GM21528 (cell line): ENCODE data around the gene NEK10.
"Not testable (repeated sequence)": the region's sequence is repeated elsewhere in the genome, so short reads cannot be mapped to it uniquely, and the experiment has no call there.

Experiments used
- ATAC-seq: cut with Tn5 transposase; IDR thresholded peaks from one replicate; pipeline ENCODE4 v1.9.1; 2021; ENCODE audit warnings: mild to moderate bottlenecking, moderate library complexity; ENCODE audit not compliant: unreplicated experiment, low FRiP score

Gene NEK10

DNA sequence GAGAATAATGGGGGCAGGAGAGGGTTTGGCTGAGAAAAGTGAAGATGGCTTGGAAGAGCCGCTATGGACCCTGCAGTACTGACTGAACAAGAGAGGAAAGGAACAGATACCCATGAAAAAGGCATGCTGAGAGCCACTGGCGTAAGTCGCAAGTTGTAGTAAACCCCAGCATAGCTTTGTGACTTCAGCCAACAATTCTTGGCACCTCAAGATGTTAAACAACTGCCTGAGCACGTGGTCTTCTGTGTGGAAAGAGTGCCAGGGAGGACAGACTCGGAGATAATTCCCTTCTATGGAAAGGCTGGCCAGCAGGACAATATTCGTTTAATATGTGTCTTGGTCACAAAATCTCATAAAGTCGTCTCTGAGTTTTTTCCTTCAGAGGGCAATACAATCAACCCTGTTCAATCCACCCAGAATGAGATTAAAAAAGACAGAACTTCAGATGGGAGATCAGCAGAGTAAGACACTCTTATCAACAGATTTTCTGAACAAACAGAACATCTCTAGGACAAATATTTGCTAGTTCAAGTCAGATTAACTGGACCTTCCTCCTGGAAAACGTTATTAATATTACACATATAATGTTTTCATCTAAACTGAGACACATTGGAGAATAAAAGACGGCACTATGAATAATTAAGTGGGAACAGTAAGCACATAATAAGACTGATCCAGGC lies 49.2 kb downstream of the NEK10 start:
- no peak for ATAC-seq

DNA sequence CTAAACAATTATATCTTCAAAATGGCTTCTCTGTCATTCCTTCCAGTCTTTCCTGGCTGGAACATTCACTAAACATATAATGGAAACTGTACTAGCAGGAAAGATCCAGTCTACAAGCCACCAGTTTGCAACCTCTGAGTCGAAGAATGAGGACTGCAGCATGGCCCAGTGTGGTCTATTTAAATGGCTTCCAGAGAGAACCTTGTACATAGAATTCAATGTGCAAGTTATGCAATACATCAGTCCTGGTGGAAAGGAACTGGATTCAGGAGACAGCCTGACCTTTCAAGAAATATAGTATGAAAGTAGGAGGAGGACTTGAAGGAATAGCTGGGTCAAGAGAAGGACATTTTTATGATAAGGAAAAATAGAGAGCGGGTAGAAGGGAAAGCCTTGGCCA lies 49.9 kb downstream of the NEK10 start:
- no peak for ATAC-seq

DNA sequence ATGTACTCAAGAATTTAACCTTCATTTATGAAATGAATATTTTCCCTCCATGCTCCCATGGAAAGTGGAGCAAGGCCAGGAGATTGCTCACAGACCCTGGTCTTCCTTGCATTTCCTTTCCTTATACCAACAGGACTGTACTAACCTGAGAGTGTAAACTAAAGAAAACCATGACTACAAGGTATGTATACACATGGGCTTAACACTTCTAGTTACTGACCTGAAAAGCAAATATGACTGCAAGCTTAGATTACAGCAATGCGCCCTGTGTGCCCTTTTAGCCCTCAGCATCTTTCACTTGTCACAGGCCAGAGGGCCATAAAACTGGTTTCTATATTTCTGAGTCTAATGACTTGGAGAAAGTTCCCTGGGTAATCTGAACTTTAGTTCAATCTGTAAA lies 52.1 kb downstream of the NEK10 start:
- ATAC-seq = no peak

DNA sequence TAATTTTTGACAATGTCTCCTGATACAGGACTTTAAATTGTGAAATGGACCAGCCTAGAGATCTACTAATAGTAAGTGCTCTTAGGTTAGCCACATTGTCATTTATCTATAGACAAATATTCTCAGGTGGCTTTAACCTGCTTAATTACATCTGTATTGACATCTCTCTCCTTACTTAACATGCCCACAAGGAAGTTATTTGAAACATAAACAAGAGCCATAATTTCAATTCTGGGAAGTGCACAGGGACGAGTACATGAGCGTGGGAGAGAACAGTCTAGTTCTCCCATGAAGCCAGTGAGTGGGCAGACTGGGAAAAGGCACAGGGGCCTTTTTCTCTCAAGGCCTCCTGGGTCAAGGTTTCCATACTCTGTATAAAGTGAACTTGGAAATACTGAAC lies 54.2 kb downstream of the NEK10 start:
- no peak for ATAC-seq

DNA sequence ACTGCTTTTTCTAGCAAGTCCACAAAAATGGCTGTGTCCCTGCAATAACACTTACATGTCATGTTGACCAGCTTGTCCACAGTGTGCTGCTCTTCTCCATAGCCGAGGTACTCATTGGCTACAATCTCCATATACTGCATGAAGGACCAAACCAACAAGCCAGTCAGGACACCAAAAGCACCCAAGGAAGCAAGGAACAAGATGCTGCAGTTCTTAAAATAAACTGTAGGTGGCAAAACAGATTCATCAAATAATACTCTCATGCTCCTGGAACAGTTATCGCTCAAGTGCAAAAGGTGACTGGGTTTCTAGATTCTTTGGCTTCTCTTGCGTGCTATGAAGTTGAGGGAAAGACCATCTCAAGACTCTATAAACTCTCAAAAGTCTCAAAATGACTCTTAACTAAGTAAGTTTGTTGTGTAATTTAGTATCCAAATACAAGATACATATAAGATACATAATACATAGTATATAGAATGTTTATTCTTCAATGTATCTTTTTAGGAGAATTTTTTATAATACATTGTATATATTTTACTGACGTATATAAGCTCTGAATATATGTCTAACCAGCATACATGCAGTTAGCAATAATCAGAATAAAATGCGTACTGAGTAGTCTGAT lies 57.0 kb downstream of the NEK10 start:
- ATAC-seq = peak; percentile 88

DNA sequence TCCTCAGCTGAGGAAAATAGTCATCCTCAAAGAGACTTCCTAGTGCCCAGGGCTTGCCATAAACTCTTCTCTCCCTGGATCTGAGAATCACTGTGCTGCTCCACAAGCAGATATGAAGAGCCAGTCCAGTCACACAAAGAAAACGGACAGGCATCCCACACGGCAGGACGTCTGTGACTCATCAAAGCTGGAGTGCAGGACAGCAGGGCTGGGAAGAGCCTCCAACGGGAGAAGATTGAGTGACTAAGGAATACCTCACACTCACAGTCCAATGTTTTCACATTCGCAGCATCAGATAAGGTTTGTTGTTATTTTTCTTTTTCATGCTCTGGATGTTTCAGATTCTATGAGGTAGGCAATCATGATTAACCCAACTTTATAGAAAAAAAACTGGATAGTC lies 57.8 kb downstream of the NEK10 start:
- no peak for ATAC-seq

DNA sequence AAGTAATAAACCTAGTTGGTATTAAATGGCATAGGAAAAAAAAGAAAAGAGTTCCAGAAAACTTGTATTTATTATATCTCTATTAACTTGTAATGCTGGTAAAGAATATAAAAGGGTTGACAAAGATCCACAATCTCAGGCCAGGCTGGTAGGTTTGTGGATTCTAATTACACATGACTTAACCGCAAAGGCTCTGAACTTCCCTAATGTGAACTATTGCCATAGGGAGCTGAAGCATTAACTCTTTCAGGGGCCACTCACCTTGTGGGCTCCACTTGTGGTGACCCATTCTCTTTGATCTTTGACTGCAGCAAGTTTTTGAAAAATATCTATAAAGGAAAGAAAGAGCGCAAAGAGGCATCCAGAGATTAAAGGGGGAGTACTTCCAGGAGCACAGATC lies 58.5 kb downstream of the NEK10 start:
- ATAC-seq = no peak

DNA sequence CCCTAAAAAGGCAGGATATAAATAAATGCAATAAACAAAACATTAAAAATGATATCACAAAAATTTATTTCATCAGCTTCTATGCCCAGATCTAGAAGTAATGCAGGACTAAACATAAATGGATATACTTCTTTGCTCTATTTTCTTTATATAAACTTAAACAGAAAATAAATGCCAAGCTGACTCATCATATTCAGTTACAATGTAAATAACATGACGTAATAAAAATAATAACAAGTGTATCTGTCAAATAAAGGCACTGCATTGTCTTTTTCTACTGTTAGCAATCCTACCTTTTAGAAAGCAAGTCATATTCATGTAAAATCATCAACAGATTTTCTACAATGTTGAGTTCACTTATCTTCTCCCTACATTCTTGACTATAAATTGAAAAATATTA lies 61.6 kb downstream of the NEK10 start:
- no peak for ATAC-seq

DNA sequence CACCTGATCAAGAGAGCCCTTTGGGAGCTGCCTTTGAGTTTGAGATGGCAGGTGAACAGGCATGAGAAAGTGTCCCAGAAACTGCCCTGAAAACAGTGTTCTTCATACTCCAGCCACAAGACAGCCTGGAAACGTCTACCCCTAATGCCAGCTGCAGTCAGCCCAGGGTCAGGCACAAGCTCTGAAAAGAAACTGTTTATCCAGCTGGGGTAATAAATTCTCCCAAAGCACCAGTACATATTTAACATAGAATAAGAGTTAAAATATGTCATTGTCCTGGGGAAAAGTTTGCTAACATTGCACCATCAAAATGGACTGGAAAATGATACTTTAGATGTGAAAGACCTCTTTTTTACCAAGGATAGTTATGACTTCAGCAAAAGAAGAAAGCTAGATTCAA lies 66.3 kb downstream of the NEK10 start:
- ATAC-seq = no peak

DNA sequence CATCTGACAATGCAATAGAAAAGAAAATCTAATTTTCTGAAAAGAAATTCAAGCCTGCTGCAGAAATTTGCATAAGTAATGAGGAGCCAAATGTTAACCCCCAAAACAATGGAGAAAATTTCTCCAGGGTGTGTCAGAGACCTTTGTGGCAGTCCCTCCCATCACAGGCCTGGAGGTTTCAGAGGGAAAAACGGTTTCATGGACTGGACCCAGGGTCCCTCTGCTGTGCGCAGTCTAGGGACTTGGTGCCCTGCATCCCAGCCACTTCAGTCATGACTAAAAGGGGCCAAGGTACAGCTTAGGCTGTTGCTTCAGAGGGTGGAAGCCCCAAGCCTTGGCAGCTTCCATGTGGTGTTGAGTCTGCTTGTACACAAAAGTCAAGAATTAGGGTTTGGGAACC lies 70.2 kb downstream of the NEK10 start:
- ATAC-seq = not testable (repeated sequence)

DNA sequence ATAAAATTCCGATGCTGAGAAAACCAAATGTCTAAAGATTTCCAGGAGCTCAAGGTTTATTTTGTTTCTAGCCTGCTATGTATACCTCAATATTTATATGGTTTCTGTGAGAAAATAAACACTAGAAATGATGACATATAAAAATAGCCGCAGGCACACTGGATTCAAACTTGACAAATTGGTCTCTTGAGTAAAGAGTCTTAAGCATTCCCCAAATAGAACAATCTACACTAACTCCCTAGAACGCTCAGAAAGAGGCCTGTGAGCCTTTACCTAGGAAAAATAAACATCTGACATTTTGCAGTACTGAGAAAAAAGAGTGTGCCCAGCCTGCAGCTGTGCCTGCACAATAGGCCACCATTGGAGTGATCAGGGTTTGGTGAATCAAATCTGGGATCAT lies 75.2 kb downstream of the NEK10 start:
- ATAC-seq = no peak

DNA sequence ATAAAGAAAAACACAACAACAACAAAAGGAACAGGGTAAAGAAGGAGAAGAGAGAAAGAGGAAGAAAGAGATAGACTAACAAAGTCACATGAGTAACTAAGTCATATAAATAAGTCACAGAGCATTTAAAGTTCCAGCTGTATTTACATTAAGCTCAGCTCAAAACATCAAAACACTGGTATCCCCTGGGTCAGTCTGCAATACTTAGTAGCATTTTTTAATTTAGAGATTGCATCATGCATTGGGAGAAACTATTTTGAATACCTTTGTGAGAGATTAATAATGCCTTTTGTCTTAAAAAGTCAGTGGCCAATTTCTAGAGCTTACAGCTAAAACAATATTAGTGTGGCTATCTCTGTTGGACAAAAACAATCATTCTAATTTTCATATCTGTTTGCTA lies 78.4 kb downstream of the NEK10 start:
- no peak for ATAC-seq

DNA sequence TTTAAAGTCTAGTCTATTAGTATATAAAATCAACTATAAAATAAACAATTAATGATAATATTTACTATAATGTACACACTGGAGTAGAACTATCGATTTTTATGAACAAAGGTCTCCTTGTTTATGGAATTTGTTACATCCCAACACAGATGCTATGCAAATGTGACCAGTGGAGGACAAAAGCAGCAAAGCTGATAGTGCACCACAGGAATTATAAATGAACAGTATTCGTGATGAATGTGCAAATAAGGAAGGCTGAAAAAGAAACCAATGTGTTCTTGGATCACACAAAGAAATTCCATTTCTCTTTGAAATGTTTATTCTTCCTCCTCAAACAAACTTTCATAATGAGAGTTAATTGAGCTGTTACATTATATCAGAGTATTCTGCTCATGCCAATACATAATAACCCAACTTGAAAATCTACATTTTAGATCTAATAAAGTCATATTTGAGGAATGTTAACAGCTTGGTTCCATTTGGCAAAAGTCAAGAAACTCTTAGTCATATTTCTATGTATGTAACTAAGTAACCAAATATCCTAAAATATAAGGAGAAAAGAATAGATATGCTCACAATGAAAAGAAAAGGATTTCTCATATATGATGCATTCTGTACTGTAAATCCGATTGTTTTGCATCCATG lies 79.3 kb downstream of the NEK10 start:
- no peak for ATAC-seq

DNA sequence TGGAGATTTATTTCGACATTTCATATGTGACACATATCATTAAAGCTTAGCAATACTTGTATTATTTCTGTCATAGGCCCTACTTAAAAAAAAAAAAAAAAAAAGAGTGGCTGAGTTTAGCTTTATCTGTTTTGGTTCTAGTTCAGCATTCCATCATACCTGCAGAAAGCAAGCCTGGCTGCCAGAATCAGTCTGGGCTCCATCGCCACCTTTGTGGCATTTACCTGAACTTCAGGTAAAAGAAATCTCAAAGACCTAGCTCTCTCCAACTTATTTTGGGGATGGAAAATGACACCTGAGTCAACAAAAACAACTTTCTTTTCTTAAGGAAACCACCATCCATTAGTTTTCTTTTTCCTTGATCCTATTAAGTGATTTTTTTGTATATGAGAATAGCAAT lies 82.1 kb downstream of the NEK10 start:
- ATAC-seq = no peak

DNA sequence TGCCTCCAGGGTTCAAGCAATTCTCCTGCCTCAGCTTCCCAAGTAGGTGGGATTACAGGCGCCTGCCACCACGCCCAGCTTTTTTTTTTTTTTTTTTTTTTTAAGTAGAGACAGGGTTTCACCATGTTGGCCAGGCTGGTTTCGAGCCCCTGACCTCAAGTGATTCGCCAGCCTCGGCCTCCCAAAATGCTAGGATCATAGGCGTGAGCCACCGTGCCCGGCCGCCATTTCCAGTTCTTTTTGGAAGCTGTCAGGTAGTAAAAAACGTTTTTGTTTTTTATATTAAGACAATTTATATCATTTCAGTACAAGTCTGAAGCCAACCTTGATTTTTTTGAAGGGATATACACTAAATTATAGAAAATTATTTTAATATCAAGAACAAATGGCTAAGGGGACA lies 82.7 kb downstream of the NEK10 start:
- ATAC-seq = not testable (repeated sequence)

DNA sequence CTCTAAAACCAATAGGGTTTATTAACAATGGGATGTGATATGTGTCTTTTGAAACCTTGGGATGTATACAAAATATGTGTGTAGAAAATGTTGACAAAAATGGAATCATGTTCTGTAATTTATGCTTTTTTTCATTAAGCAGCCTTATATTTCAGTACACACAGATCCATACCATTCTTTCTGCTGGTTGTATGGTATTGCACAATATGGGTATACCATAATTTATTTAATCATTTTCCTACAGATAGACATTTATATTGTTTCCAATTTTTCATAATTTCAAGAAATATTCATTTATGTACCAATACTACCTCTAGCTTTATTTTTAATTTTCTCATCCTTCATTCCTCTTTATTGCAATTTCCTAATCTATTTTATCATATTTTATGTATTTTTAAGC lies 83.5 kb downstream of the NEK10 start:
- no peak for ATAC-seq

DNA sequence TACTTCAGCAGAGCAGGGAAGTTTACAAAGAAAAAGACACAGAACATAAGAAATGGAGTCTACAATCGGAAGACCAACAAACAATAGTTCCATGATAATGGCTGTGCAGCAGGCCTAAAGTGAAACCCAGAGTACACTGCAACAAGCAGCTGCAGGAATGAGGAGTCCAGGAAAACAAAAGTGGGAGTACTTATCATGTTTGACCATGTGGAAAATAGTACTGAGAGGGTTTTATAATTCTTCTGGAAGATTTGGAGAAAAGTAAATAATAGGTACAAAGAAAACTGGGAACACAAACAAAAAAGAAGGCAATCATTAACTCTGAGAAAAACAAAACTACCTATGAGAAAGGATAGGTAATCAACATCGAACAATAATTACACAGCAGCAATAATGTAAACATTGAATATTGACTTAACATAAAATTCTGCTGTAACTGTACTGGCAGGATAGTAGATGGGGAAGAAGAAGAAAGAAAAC lies 87.5 kb downstream of the NEK10 start:
- ATAC-seq = no peak

DNA sequence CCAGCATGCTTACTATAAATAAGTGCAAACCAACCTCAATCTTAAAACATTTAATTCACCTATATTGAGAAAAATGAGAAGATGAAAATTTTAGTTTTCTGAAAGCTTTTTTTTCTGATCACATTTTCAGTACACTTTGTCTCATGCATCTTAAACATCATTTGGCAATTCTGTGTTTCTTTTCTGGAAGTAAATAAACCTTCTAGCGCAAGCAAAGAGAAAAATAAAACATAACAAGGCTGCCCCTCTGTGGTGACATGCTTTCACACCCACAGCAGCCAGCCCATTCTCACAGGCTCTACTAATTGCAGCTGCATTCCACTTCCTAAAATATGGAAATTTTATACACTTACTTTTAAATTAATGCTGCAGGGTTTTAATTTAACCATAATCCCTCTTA lies 90.1 kb downstream of the NEK10 start:
- ATAC-seq = no peak

DNA sequence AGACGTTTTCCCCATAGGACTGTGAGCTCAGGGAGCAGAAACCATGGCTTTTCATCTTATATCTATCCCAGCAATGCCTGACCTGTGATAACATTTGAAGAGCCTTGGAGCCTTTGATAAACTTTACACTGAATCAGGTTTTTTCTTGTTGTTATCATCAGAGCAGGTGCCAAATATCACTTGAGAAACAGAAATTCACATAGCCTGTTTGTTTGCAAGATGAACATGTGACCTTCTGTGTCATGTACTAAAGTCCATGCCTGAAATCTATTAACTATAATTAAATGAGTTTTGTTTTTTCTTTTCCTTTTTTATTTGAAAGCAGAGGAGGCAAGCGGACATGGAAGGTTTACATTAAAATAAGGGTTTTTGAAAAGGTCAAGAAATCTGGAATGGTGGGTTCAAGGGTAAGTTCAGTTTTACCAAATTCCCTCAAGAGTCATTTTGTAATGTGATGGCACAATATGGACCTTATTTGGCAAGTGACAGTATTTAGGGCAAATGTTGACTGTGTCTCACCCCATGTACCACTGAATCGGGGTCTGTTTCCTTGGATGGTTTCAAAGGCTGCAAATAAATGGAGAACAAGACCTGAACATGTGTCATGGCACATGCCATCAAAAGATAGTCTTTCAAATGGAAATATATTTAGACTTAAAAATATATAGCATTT lies 90.7 kb downstream of the NEK10 start:
- ATAC-seq = no peak

DNA sequence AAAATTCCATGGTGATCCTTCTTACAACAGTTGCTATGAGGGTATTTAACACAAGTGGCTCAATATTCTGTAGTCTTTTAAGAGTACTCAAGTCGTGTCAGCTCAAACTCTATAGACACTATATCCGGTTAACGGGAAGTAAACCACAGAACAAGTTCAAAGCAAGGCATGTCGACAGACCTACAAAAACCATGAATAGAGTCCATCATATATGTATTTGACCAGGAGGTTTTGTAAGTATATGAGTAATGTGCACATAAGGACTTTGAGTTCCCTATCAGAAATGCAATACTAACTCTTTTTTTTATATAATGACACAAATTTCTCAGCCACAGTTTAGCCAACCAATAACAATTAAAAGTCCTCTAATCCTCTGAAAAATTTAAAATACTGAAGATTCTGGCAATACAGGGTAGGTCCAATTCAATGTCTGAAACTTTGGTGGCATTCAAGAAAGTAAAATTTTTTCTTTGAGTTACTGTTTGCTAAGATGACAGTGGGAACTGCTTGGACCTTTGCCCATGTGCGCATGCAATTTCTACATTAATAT lies 93.7 kb downstream of the NEK10 start:
- ATAC-seq = no peak

DNA sequence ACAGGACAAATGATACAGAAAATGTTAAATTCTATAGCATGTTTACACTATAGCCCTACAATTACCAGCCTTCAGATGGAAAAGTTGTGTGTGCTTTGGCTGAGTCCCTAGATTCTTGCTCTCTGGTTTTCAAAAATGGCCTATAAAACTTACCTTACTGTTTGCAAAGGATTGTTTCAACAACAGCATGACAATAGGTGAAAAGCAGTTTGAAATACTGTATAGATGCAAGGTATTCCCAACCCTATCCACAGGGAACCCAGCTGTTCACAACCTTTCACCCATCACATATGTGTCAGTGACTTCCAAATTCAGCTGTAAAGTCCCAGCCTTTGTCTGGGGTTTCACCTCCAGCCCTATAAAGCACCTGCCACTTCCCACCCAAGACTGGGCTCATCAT lies 97.3 kb downstream of the NEK10 start:
- ATAC-seq = no peak
